ENCODE results near the gene CLSTN2. TPM values are rescaled to one million over a fixed set of nuclear protein-coding genes. Genes with fewer than 3 reads are reported as not detected.

The CLSTN2 gene
- total and polyA plus RNA-seq, 10 donors: 0.02 to 0.22 (median 0.13) TPM; not detected in 1

GRCh38 chr3:140552898-140553297 lies 617.9 kb downstream of the CLSTN2 start:
- no peak for TF ChIP-seq POLR2AphosphoS5 (IDR thresholded peaks at IDR 0.05)
- TF ChIP-seq, protein P1, sequence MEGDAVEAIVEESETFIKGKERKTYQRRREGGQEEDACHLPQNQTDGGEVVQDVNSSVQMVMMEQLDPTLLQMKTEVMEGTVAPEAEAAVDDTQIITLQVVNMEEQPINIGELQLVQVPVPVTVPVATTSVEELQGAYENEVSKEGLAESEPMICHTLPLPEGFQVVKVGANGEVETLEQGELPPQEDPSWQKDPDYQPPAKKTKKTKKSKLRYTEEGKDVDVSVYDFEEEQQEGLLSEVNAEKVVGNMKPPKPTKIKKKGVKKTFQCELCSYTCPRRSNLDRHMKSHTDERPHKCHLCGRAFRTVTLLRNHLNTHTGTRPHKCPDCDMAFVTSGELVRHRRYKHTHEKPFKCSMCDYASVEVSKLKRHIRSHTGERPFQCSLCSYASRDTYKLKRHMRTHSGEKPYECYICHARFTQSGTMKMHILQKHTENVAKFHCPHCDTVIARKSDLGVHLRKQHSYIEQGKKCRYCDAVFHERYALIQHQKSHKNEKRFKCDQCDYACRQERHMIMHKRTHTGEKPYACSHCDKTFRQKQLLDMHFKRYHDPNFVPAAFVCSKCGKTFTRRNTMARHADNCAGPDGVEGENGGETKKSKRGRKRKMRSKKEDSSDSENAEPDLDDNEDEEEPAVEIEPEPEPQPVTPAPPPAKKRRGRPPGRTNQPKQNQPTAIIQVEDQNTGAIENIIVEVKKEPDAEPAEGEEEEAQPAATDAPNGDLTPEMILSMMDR (IDR thresholded peaks at IDR 0.05 in 8 of 11, conservative IDR thresholded peaks at IDR 0.05 in 3 of 11): no peak
- no peak for TF ChIP-seq POLR2A (IDR thresholded peaks at IDR 0.05)
- no peaks in the 10 kb centered on the region for H3K27me3 ChIP-seq (replicated peaks in 1 of 7)
- no peak overlapping the region for H3K27ac ChIP-seq
- no peaks in the 10 kb centered on the region for H3K9me3 ChIP-seq
- intact Hi-C loops (cut with DNase I; ENCODE audit: low total_unique reads): no loop called here
- no peaks in the 10 kb centered on the region for H3K4me1 ChIP-seq
- H3K4me3 ChIP-seq: no peak overlapping the region
- WGBS, 5 donors: 94 to 98% (median 97%) methylated on average over 5 of the region's 5 CpGs
- no peak for DNase-seq
- no peaks in the 10 kb centered on the region for H3K36me3 ChIP-seq

DNA sequence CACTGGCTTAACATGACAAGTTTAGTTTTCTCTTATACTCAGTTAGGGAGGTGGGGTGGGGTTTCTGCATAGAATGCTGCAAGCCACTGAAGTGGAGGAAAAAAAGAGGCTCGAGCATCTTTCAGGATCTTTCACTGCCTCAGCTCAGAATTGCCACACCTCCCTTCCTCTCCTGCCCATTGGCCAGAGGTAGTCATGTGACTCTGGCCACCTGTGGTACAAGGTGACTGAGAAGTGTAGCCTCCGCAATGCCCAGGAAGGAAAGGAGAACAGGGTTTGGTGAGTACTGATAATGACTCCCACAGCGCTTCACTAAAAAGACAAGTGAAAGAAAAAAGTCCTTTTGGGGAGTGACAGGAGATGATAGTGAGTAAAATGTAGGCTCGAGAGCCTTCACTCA lies 618.6 kb downstream of the CLSTN2 start:
- intact Hi-C loops (cut with DNase I; ENCODE audit: low total_unique reads): no loop called here

DNA sequence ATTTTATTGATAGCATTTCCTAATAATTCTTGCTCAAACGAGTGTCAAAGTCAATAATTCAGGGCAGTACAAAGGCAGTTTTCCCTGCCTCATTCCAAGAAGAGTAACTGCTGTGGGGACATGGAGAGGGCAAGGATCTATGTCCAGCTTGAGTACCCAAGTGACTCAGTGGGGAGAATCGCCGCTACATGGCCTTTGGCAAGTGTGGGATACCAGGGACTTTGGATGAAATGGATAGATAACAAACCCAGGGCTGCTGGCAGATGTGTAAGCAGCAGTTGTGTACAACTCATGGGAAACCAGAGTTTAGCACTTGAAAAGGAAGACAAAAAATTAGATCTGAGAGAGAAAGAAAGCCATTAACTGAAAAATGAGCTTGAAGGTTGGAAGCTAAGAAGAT lies 620.7 kb downstream of the CLSTN2 start:
- Histone ChIP-seq H3K9me3 (no peaks in the 10 kb centered on the region), H3K4me1 (no peaks in the 10 kb centered on the region), H3K36me3 (no peaks in the 10 kb centered on the region), H3K27me3 (replicated peaks in 1 of 7) (no peaks in the 10 kb centered on the region), H3K27ac (no peak overlapping the region), H3K4me3 (no peak overlapping the region)
- TF ChIP-seq POLR2A (IDR thresholded peaks at IDR 0.05) (no peak), POLR2AphosphoS5 (IDR thresholded peaks at IDR 0.05) (no peak)
- TF ChIP-seq, protein P1 (IDR thresholded peaks at IDR 0.05 in 8 of 11, conservative IDR thresholded peaks at IDR 0.05 in 3 of 11): no peak
- 58 to 89% (median 84%) methylated on average over 3 of the region's 3 CpGs for WGBS, 5 donors
- intact Hi-C loops (cut with DNase I; ENCODE audit: low total_unique reads): no loop called here
- DNase-seq: no peak

More for the DNA sequence above, 618.6 kb downstream of the CLSTN2 start:
- Histone ChIP-seq H3K36me3 (no peaks in the 10 kb centered on the region), H3K9me3 (no peaks in the 10 kb centered on the region), H3K27ac (no peak overlapping the region), H3K4me3 (no peak overlapping the region), H3K4me1 (no peaks in the 10 kb centered on the region), H3K27me3 (replicated peaks in 1 of 7) (no peaks in the 10 kb centered on the region)
- 73 to 80% (median 76%) methylated on average over 4 of the region's 4 CpGs for WGBS, 5 donors
- TF ChIP-seq POLR2A (IDR thresholded peaks at IDR 0.05) (no peak), POLR2AphosphoS5 (IDR thresholded peaks at IDR 0.05) (no peak)
- TF ChIP-seq, protein P1 (IDR thresholded peaks at IDR 0.05 in 8 of 11, conservative IDR thresholded peaks at IDR 0.05 in 3 of 11): no peak
- DNase-seq: no peak

GRCh38 chr3:140557476-140557875 lies 622.5 kb downstream of the CLSTN2 start:
- H3K9me3 ChIP-seq: no peaks in the 10 kb centered on the region
- no peaks in the 10 kb centered on the region for H3K36me3 ChIP-seq
- TF ChIP-seq POLR2AphosphoS5 (IDR thresholded peaks at IDR 0.05) (no peak), POLR2A (IDR thresholded peaks at IDR 0.05) (no peak)
- TF ChIP-seq, protein P1 (IDR thresholded peaks at IDR 0.05 in 8 of 11, conservative IDR thresholded peaks at IDR 0.05 in 3 of 11): no peak
- no peak overlapping the region for H3K4me3 ChIP-seq
- intact Hi-C loops (cut with DNase I; ENCODE audit: low total_unique reads): no loop called here
- no peaks in the 10 kb centered on the region for H3K4me1 ChIP-seq
- no peak for DNase-seq
- no peaks in the 10 kb centered on the region for H3K27me3 ChIP-seq (replicated peaks in 1 of 7)
- 69 to 84% (median 76%) methylated on average over 4 of the region's 4 CpGs for WGBS, 5 donors
- no peak overlapping the region for H3K27ac ChIP-seq
